Dermis blood vessel endothelial cell (primary cell): ENCODE data around the gene FCRL5. TPM values are rescaled to one million over a fixed set of nuclear protein-coding genes. Genes with fewer than 3 reads are reported as not detected.
A peak's percentile ranks its signal among the peaks of the same experiment; 100 is the strongest.
"Not testable (repeated sequence)": the region's sequence is repeated elsewhere in the genome, so short reads cannot be mapped to it uniquely, and the experiment has no call there.

ENCODE experiments used
- DNase-seq: peaks from one replicate; pipeline ENCODE4 v3.0.0; 2010
- total RNA-seq: library from RNA; depleted of rRNA; stranded (reverse); fragments of >200 nt; gene quantifications from 2 replicates; pipeline ENCODE4 v1.2.3, GENCODE V29; 2014

FCRL5 gene
- total RNA-seq, 1 donor from 2014 or later, result not detected

GRCh38 chr1:157487096-157487495 is 65.2 kb downstream of the FCRL5 start:
- no peak for DNase-seq

- DNase-seq, result not testable (repeated sequence)
Measured at GRCh38 chr1:157486400-157486799, 65.9 kb downstream of the FCRL5 start.

GRCh38 chr1:157485793-157486192 is 66.5 kb downstream of the FCRL5 start:
- DNase-seq, result no peak

- no peak for DNase-seq
Measured at GRCh38 chr1:157484573-157484972, 67.7 kb downstream of the FCRL5 start.

DNA sequence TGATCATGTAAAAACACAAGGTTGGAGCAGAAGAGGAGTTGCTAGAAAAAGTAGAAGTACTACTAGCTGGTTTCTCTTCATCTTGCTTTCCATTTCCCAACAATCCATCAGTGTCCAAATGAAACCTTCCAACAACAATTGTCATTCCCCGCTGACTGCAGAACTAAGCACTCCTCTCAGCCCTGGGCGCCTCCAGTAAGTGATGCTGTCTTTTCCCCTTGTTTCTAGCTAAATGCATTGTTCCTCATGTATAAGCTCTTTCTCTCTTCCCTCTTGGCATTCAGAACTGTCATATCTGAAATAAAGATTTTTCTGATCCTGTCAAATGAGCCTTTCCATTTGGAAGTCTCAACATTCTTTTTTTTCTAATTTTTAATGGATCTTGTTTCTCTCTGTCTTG is 68.7 kb downstream of the FCRL5 start:
- no peak for DNase-seq

- no peak for DNase-seq
Measured at GRCh38 chr1:157482717-157483116, 69.6 kb downstream of the FCRL5 start.

DNA sequence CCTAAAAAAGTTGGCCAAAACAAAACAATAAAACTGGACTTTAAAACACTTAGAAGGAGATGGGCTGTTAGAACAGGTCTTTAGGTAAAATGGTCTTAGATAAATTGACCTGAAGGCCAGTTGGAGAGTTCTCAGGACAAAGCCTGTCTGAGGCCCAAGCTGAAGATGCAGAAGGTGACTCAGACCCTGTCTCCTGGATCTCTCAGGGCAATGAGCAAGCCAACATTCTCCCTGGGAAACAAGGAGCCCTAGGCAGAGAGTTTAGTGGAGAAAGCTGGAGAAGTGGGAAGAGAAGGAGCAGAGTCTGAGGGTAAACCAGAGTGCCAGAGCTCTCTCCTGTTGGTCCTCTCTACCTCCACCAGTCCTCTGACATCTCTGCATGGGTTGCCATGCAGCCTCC is 70.1 kb downstream of the FCRL5 start:
- no peak for DNase-seq

DNA sequence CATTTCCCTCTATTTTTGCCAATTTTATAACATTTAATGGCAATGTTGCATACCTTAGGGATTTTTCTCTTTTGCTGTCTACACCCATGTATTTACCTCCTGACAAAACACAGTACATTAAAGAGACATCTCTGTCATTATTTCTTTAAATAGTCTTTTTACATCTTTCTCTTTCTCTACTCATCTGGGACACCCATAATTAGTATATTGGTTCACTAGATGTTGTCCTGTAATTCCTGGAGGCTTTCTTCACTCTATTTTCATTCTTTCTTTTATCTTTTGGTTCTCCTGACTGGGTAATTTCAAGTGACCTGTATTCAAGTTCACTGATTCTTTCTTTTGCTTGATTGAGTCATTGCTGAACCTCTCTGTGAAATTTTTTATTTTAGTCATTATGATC is 74.3 kb downstream of the FCRL5 start:
- DNase-seq, result no peak

- no peak for DNase-seq
Measured at GRCh38 chr1:157477419-157477818, 74.9 kb downstream of the FCRL5 start.

DNA sequence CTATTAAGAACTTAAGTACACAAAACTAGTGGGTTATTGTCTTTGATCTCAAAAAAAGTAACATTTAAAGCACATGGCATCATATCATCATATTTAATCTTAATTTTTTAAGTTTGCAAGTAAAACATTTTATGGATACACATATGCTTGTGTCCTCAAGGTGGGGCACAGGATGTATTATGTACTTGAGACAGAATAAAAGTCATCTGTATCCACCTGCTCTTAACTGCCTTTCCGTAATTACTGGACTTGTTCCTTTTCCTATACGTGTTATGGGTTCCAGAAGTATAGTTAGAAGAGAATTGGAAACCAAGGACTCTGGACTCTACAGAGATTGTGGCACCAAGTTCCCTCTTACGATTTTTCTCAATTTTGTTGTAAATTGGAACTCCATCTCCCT is 79.4 kb downstream of the FCRL5 start:
- no peak for DNase-seq

- DNase-seq, result peak; percentile 2
Measured at GRCh38 chr1:157472056-157472701, 80.1 kb downstream of the FCRL5 start.

DNA sequence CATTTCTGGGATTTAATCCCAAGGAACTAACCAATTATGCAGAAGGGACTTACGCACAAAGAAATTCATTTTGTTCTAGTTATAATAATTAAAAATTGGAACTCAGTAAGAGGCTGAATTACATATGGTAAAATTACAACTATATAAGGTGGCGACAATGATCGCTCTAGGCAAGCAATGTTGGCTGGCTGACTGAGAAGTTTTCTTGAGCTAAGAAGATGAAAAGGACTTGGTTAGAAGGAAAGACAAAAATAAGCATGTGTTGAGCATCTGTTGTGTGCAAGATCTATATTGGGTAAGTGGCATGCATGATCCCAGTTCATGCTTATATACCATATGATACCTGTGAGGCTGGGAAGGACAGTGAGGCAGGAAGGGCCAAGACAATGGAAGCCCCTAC is 80.8 kb downstream of the FCRL5 start:
- no peak for DNase-seq

DNA sequence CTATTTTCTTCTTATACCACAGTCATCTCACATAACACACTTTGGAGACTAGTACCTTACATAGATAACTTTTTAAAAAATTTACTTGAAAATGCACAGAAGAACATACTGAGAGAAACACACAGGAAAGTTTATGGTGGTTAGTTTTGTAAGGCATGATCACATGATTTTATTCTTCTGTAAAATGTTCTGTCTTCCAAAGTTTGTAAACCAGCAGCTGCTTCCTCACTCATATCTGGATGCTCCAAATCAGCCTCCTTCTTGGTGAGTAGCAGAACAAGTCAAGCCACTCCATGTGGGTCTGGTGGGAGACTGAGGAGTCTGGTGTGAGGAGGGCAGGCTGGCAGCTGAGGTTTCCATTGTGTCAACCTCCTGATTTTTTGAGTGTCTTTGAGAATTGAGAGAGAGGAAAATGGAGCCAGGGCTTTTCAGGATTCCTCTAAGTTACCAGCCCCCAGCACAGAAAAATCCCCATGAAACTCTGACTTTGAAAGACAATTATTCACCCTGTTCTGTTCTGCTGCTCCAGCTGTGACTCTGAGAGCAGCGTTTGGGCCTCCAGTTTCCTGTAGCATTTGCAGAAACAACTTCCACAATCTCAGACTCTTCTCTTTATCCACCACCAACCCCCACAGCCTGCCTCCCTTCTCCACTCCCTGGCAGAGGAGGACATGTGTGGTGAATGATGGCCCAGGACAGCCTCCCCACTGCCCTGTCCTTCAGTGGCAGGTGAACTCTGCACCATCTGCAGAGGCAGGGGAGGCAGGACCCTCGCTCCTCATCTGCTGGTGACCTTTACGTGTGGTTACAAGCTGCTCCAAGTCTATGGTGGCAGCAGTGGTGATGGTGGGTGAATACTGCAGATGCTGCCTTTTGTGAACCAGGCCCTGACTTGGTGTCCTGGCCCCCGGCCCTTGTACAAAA is 82.3 kb downstream of the FCRL5 start:
- no peak for DNase-seq

DNA sequence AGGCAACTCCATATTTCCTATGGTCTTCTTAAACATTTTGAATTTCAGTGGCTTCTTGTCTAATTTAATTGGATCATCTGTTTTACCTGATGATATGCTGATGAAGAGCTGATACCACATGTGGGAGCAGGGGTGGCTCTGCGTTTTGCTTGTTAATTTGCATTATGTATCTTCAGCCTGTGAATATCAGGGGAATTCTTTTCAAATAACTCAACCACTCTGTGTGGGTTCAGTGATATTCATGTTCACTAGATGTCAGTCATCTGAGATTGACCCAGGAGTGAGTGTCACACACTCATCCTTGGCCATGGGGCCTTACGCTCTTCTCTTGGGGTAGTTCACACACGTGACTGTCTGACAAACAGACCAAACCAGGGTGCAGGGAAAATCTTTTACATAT is 83.0 kb downstream of the FCRL5 start:
- no peak for DNase-seq

- no peak for DNase-seq
Measured at GRCh38 chr1:157466011-157466410, 86.3 kb downstream of the FCRL5 start.

Other genes with a start within 250 kb of the FCRL5 start
- gene FCRL4, start 45.6 kb upstream of the FCRL5 start, total RNA-seq, result not detected in 2 replicates
- gene FCRL3, start 148.3 kb upstream of the FCRL5 start, total RNA-seq, result not detected in 2 replicates
- not detected in 2 replicates for gene FCRL2, start 224.6 kb upstream of the FCRL5 start, total RNA-seq